Right renal pelvis (tissue), 4 donors: Measurements from ENCODE around the gene SAP30BP. TPM values are rescaled to one million over a fixed set of nuclear protein-coding genes. Genes with fewer than 3 reads are reported as not detected.
"Not testable (repeated sequence)": the region's sequence is repeated elsewhere in the genome, so short reads cannot be mapped to it uniquely, and the experiment has no call there.

Source experiments
- DNase-seq, 4 donors: peaks; one replicate each; pipeline ENCODE4 v3.0.0-alpha.2; 2013; ENCODE audit warnings: low read depth in 4 of 4, low spot score in 3 of 4, missing footprints in 1 of 4
- polyA plus RNA-seq, 4 donors: library from polyadenylated mRNA; unstranded; fragments of 120-200 nt; gene quantifications; one replicate each; pipeline ENCODE4 v1.2.1, GENCODE V29; 2013; ENCODE audit not compliant: insufficient read length in 4 of 4

SAP30BP gene
- polyA plus RNA-seq, 4 donors = 96.9 to 103 (median 100) TPM

DNA sequence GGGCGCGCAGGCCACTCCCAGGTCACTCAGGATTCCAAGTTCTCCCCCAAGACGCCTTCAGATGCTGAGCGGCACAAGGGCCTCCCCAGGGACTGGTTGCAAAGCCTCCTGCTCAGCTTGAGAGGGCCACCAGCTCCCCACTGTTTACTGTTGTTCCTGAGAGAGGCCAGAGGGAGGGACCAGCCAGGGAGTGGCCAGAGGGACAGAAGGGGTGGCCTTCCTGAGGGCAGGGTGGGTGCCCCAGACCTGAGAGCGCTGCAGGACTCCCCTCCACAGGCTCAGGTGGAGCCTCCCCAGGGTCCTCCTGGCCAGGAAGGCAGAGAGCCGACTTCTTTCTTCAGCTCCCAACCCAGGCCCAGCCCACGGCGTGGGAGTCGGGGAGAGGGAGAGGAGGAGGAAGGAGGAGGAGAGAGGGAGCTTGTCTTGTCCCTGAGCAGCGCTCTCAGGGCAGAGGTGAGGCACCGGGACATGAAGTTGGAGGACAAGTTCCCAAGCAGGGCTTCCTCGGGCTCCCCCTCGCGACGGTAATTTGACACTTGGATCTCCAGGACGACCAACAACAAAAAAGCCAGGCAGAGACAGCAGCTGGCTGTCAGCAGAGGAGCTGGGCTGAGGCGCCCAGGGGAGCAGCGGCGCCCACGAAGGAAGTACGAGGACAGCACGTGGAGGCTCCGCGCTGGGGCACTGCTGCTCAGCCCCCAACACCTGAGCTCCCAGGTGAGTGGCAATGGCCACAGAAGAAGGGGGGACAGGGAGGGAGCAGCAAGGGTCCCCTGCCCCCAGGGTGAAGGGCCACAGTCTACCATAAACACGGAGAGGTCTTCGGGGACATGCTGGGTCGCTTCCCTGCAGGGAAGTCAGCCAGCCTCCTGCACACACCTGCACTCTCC, 33.4 kb upstream of the SAP30BP start:
- peak; percentile 93 to 97 (median 95) for DNase-seq

DNA sequence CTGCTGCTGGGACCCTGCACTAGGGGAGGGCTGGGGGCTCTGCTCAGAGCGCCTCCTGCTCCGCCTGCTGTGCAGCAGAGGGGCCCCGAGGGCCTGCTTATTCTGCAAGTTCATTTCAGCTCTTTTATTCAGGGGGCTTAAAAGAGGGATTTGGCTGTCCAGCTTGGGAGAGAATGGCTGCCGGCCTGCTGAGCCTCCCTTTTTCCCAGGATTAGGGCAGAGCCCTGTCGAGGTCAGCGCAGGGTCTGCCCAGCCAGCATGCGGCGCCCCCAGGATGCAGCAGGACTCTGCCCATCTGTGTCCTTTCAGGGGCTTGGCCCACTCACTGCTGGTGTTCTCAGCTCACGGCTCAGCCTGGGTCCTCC, 32.8 kb upstream of the SAP30BP start:
- no peak for DNase-seq

- no peak for DNase-seq
These were observed 32.2 kb upstream of the SAP30BP start for GRCh38 chr17:75634754-75635609.

DNA sequence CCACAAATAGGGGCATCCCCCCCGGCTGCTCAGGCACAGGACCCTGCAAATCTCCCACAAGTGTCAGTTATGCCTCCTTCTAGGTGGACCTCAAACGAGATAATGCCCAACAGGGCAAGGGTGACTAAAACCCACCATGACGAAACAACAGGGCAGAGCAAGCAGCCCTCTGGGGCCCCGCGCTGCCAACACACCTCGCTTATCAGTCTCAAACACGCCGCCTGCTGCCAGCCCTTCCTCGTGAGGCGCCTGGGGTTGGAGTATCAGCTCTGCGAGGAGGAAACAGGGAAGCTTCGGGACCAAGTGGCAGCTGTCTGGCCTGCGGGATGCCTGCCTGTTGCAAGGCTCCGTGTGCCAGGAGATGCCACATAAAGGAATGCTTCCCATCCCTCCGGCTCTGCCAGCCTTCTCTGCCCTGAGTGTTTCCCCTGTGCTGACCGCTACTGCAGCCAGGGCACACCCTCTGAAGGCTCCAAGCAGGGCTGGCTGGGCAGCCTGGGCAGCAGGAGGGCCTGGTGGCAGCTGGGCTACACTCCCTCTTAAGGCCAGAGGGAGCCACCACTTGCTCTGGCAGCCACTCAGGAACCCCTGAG, 31.4 kb upstream of the SAP30BP start:
- no peak for DNase-seq

DNA sequence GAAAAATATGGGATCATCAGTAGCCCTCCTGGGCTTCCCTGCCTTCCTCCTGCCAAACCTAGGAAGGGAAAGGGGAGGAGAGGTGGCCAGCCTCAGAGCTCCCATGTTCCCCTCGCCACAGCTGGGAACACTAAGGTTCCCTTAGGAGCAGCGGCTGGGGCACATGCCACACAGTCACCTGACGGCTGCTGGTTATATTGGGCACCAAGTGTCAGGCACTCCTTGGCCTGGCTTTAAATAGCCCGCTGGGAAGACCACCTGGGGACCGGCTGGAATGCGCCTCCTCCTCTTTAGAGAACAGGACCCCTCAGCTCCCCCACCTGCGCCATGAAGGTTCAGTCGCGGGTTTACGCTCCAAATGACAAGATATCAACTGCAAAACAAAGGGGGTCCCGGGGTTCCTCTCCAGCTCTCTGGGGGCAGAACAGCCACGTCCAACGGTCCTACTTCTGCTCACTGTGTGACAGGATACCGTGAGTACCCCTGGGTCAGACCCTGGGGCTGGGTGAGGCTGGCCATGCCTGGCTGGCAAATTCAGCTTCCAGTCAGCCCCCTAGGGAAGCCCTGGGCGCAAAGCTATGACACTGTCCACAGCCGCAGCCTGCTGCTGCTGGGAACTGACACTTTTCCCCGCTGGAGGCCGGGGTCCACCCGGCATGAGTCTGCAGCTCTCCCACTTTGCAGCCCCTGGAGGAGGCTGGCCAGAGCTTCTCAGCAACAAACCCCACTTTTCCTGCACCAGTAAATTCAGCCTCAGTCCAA, 30.6 kb upstream of the SAP30BP start:
- no peak for DNase-seq

DNA sequence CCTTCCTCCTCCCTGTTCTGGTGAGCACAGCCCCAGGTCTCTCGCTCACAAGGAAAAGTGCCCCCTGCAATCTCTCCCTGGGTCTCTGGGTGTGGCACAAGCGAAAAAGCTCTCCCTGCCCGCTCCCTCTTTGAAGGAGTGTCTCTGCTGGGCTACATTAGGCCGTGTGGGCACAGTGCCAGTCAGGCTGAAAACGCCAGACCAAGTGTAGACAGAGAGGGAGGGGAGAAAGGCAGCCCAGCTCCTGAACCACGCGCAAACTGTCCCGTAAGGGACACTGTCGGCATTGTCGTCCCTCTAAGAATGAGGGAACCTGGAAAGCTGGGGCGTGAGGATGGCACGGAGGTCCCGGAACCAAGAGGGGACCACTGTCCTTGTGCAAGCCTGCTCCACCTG, 30.0 kb upstream of the SAP30BP start:
- DNase-seq = no peak

DNA sequence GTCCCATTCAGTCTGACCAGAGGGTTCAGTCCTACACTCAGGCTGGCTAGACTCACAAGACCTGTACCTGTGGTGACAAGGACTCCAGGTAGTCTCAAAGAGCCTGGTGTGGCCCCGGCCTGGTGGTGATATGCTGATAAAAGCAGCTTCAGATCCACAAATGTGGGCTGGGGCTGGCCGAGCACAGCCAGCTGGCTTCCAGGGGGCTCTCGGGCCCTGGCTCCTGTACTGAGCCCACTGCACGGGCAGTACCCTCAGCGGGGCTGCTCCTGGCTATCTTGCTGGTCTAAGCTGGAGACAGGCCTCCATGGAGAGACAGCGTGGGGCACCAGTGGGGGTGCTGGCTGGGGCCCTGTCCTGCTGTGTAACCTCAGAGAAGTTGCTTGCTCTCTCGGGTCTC, 29.6 kb upstream of the SAP30BP start:
- no peak for DNase-seq

GRCh38 chr17:75638039-75638438, 29.1 kb upstream of the SAP30BP start:
- DNase-seq = not testable (repeated sequence)

GRCh38 chr17:75638893-75639292, 28.2 kb upstream of the SAP30BP start:
- DNase-seq = no peak

- no peak for DNase-seq
These were observed 27.8 kb upstream of the SAP30BP start for GRCh38 chr17:75639327-75639726.

DNA sequence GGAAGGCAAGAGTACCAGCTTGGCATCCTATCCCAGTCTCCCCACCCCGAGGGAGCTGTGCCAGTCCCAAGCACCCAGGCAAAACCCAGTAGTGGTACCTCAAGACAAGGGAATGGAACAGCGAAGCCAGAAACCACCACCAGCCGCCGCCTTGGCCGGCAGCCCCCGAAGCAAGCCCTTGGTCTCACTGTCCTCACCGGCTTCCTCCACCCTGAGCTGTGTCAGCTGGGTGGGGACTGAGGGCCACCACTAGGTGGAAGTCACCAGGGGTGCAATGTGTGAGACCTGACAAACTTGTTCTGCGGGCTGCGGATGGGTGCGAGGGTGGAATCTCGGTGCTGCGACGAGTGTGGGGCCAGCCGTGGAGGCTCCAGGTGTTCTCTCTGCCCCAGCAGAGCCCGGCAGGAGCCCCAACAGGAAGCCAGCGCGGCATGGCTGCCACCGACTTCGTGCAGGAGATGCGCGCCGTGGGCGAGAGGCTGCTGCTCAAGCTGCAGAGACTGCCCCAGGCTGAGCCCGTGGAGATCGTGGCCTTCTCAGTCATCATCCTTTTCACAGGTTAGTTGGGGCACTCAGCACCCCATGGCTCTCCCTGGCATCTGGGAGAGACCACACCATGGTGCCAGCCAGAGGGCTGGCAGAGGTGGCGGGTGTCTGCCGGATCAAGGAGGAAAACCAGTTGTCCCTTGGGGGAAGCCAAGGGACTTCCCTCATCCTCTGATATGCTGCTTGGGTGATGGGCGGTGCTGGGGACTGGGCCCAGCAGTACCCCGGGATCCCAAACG, 27.2 kb upstream of the SAP30BP start:
- DNase-seq = no peak

DNA sequence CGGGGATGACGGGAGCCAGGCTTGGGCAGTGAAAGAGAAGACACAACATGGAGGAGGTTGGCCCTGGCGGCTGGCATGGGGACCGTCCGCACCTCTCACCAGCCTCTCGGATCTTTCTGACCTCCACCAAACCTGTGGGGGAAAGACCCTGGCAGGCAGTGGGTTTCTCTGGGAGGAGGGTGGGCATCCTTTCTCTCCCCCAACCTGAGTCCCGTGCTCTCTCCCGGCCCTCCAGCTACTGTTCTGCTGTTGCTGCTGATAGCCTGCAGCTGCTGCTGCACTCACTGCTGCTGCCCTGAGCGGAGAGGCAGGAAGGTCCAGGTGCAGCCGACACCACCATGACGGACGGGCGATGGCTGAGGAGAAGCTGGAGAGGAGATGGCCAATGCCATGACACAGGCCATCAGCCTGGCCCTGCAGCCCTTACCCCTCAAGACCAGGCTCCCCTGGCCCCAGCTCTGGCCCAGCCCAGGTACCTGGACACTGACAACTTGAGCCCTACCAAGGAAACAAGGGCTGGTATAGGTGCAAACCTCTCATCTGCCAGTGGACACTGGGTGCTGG, 26.5 kb upstream of the SAP30BP start:
- no peak for DNase-seq

DNA sequence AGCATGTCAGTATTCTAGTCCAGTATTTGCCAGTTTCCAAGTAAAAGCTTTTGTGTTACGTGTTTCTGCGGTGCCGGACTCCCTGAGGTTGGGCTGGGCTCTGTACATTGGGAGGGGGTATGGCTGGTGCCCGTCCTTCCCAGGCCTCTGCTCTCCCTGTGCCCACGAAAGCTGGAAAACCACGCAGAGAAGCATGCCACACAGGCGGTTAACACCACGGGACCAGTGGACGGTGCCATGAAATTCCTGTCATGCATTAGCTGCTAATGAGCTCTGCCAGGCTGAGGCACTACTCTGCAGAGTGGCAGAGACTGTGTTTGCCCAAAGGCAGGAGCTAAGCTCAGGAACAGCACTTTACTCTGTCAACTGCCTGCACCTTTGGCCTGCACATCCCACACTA, 25.8 kb upstream of the SAP30BP start:
- DNase-seq = no peak

- no peak for DNase-seq
These were observed 24.9 kb upstream of the SAP30BP start for GRCh38 chr17:75642182-75642783.

GRCh38 chr17:75642784-75643642, 24.1 kb upstream of the SAP30BP start:
- DNase-seq = no peak

- no peak for DNase-seq
These were observed 23.5 kb upstream of the SAP30BP start for GRCh38 chr17:75643643-75644017.

GRCh38 chr17:75645501-75645888, 21.6 kb upstream of the SAP30BP start:
- no peak for DNase-seq
